Measurements from ENCODE around the gene EXD1. TPM values are rescaled to one million over a fixed set of nuclear protein-coding genes. Genes with fewer than 3 reads are reported as not detected.

Gene EXD1
- total RNA-seq, 2 experiments from 2014 or later, result not detected

DNA sequence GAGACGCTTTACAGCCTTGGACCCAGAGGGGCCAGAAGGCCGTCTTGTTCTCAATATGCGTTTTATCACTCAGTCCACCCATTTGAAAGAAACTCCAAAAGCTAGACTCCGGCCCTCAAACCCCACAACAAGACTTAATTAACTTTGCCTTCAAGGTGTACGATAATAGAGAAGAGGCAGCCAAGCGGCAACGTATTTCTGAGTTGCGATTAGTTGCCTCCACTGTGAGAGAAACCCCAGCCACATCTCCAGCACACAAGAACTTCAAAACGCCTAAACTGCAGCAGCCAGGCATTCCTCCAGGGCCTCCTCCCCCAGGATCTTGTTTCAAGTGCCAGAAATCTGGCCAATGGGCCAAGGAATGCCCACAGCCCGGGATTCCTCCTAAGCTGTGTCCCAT lies 97.1 kb downstream of the EXD1 start:
- Mint-ChIP-seq H3K4me1 (ENCODE audit: low read depth) (no peaks in the 10 kb centered on the region), H3K9me3 (ENCODE audit: insufficient read depth) (no peaks in the 10 kb centered on the region), H3K36me3 (ENCODE audit: low read depth) (no peaks in the 10 kb centered on the region), H3K27me3 (ENCODE audit: low read depth) (peaks cover 13% of the 10 kb centered on the region), H3K27ac (no peak overlapping the region), H3K4me3 (no peak overlapping the region)
- ATAC-seq, result no peak
- POLR2A ChIA-PET, result no interaction called here
- CTCF ChIA-PET, result no interaction called here
- DNase-seq, result no peak

Other genes with a start within 250 kb of the EXD1 start
- gene INO80, start 114.5 kb downstream of the EXD1 start, total RNA-seq, result 10 to 100 TPM; 23.8 to 28.1 TPM
- gene CHP1, start 511 bp upstream of the EXD1 start, total RNA-seq, result 10 to 100 TPM; 62.2 to 62.8 TPM
- gene OIP5, start 101.8 kb upstream of the EXD1 start, total RNA-seq, result 10 to 100 TPM; 22.8 to 23.8 TPM
- gene NUSAP1, start 102.1 kb upstream of the EXD1 start, total RNA-seq, result 100 to 1,000 TPM; 281 to 287 TPM
- gene NDUFAF1, start 171.7 kb upstream of the EXD1 start, total RNA-seq, result 10 to 100 TPM; 11.4 to 13.6 TPM
- 10 to 100 TPM; 31.0 to 40.7 TPM for gene RTF1, start 186.3 kb upstream of the EXD1 start, total RNA-seq

Measured in activated CD8-positive, alpha-beta T cell treated with anti-CD3 and anti-CD28 coated beads, Interleukin-2, amount 10 ng/mL, durations not matched to agents 7 days and 5 days (primary cell).